SK-N-SH treated with all-trans-retinoic acid at 6 μM for 48 hours (cell line): ENCODE measurements around the gene PSMD2.
"Not testable (repeated sequence)": the region's sequence is repeated elsewhere in the genome, so short reads cannot be mapped to it uniquely, and the experiment has no call there.

Source experiments
- ATAC-seq: fragments of 200-7000 bp; cut with Tn5 transposase; 3 replicates; pipeline ENCODE4 v1.9.1; 2020; ENCODE audit warnings: mild to moderate bottlenecking, moderate library complexity
- ARNTL ChIP-seq: fragments of 450-650 bp; formaldehyde crosslinking; IDR thresholded peaks from 2 replicates; pipeline ENCODE4 v1.5.0; 2020; ENCODE audit warnings: low read depth, mild to moderate bottlenecking, moderate library complexity, borderline replicate concordance
- BACH2 ChIP-seq: fragments of 250-450 bp; sonication (Bioruptor Pico); IDR thresholded peaks from 2 replicates; pipeline ENCODE4 v1.9.0; 2021; ENCODE audit warnings: mild to moderate bottlenecking, borderline replicate concordance
- CREB5 ChIP-seq: fragments of 250-450 bp; sonication (Bioruptor Pico); IDR thresholded peaks from 2 replicates; pipeline ENCODE4 v1.5.1; 2020; ENCODE audit warnings: low read depth, mild to moderate bottlenecking, moderate library complexity
- CSDC2 ChIP-seq: fragments of 250-450 bp; sonication (Bioruptor Pico); IDR thresholded peaks from 2 replicates; pipeline ENCODE4 v1.5.0; 2020; ENCODE audit warnings: mild to moderate bottlenecking, moderate library complexity
- CSRNP3 ChIP-seq: fragments of 250-450 bp; sonication (Bioruptor Pico); IDR thresholded peaks from 2 replicates; pipeline ENCODE4 v1.5.1; 2021; ENCODE audit warnings: mild to moderate bottlenecking, moderate library complexity
- ESRRG ChIP-seq: fragments of 250-450 bp; sonication (Bioruptor Pico); IDR thresholded peaks from 2 replicates; pipeline ENCODE4 v1.6.1; 2021; ENCODE audit warnings: mild to moderate bottlenecking
- GLIS3 ChIP-seq: fragments of 250-450 bp; sonication (Bioruptor Pico); IDR thresholded peaks from 2 replicates; pipeline ENCODE4 v1.5.0; 2020; ENCODE audit warnings: mild to moderate bottlenecking, moderate library complexity
- ISL1 ChIP-seq: fragments of 250-450 bp; sonication (Bioruptor Pico); IDR thresholded peaks from 2 replicates; pipeline ENCODE4 v2.1.2; 2022; ENCODE audit warnings: mild to moderate bottlenecking, moderate library complexity
- OSR1 ChIP-seq: fragments of 250-450 bp; sonication (Bioruptor Pico); IDR thresholded peaks from 2 replicates; pipeline ENCODE4 v1.8.0; 2022; ENCODE audit warnings: moderate library complexity, mild to moderate bottlenecking, inconsistent platforms
- PATZ1 ChIP-seq: fragments of 250-450 bp; sonication (Bioruptor Pico); IDR thresholded peaks from 2 replicates; pipeline ENCODE4 v1.8.0; 2020; ENCODE audit warnings: mild to moderate bottlenecking, moderate library complexity, borderline replicate concordance
- POU6F1 ChIP-seq: fragments of 250-450 bp; sonication (Bioruptor Pico); IDR thresholded peaks from 2 replicates; pipeline ENCODE4 v1.8.0; 2021; ENCODE audit warnings: low read depth, mild to moderate bottlenecking, moderate library complexity, borderline replicate concordance
- PPARA ChIP-seq: fragments of 250-450 bp; sonication (Bioruptor Pico); IDR thresholded peaks from 2 replicates; pipeline ENCODE4 v1.5.0; 2020; ENCODE audit warnings: mild to moderate bottlenecking, borderline replicate concordance
- RARB ChIP-seq: fragments of 250-450 bp; sonication (Bioruptor Pico); IDR thresholded peaks from 2 replicates; pipeline ENCODE4 v1.8.0; 2021; ENCODE audit warnings: mild to moderate bottlenecking, moderate library complexity
- SNAI2 ChIP-seq: fragments of 250-450 bp; sonication (Bioruptor Pico); IDR thresholded peaks from 2 replicates; pipeline ENCODE4 v1.5.0; 2020; ENCODE audit warnings: mild to moderate bottlenecking, moderate library complexity
- TCF4 ChIP-seq: fragments of 250-450 bp; sonication (Bioruptor Pico); IDR thresholded peaks from 2 replicates; pipeline ENCODE4 v1.8.0; 2021; ENCODE audit warnings: mild to moderate bottlenecking, moderate library complexity, borderline replicate concordance
- TOX ChIP-seq: fragments of 250-450 bp; sonication (Bioruptor Pico); IDR thresholded peaks from 2 replicates; pipeline ENCODE4 v1.8.0; 2021; ENCODE audit warnings: mild to moderate bottlenecking, moderate library complexity, borderline replicate concordance
- TSHZ2 ChIP-seq: fragments of 250-450 bp; sonication (Bioruptor Pico); IDR thresholded peaks from 2 replicates; pipeline ENCODE4 v1.5.0; 2020; ENCODE audit warnings: mild to moderate bottlenecking, moderate library complexity
- ZC3H10 ChIP-seq: fragments of 250-450 bp; sonication (Bioruptor Pico); IDR thresholded peaks from 2 replicates; pipeline ENCODE4 v1.5.1; 2021; ENCODE audit warnings: mild to moderate bottlenecking, moderate library complexity
- ZFP3 ChIP-seq: fragments of 250-450 bp; sonication (Bioruptor Pico); IDR thresholded peaks from 2 replicates; pipeline ENCODE4 v1.5.0; 2020; ENCODE audit warnings: mild to moderate bottlenecking, moderate library complexity
- ZNF565 ChIP-seq: fragments of 450-650 bp; formaldehyde crosslinking; conservative IDR thresholded peaks from 2 replicates; pipeline ENCODE4 v1.5.0; 2020; ENCODE audit warnings: low read depth, mild to moderate bottlenecking, moderate library complexity
- ZNF70 ChIP-seq: fragments of 450-650 bp; formaldehyde crosslinking; IDR thresholded peaks from 2 replicates; pipeline ENCODE4 v1.5.0; 2020; ENCODE audit warnings: mild to moderate bottlenecking, moderate library complexity
- ZNF8 ChIP-seq: fragments of 450-650 bp; formaldehyde crosslinking; IDR thresholded peaks from 2 replicates; pipeline ENCODE4 v1.5.0; 2020; ENCODE audit warnings: mild to moderate bottlenecking, moderate library complexity

PSMD2 gene

GRCh38 chr3:184261854-184262763 lies 36.9 kb upstream of the PSMD2 start:
- no peak for TF ChIP-seq ARNTL (CRISPR knock-in tag)
- TF ChIP-seq, all 23 proteins: peak for 0
- peak; percentile 54 for ATAC-seq

GRCh38 chr3:184262764-184263179 lies 36.3 kb upstream of the PSMD2 start:
- no peak for ATAC-seq
- peak; percentile 78 for TF ChIP-seq ZNF70 (CRISPR knock-in tag)
- TF ChIP-seq ESRRG (CRISPR knock-in tag) = no peak
- TF ChIP-seq, all 23 proteins: peak for 1

GRCh38 chr3:184267249-184267648 lies 31.8 kb upstream of the PSMD2 start:
- ATAC-seq = not testable (repeated sequence)

- no peak for ATAC-seq
- no peak for TF ChIP-seq RARB (CRISPR knock-in tag)
- no peak for TF ChIP-seq TCF4 (CRISPR knock-in tag)
- TF ChIP-seq ZNF8 (CRISPR knock-in tag) = no peak
- no peak for TF ChIP-seq CSRNP3 (CRISPR knock-in tag)
- TF ChIP-seq ARNTL (CRISPR knock-in tag) = no peak
- TF ChIP-seq ISL1 (CRISPR knock-in tag) = no peak
- TF ChIP-seq CREB5 (CRISPR knock-in tag) = no peak
- no peak for TF ChIP-seq PPARA (CRISPR knock-in tag)
- no peak for TF ChIP-seq CSDC2 (CRISPR knock-in tag)
- no peak for TF ChIP-seq ESRRG (CRISPR knock-in tag)
- no peak for TF ChIP-seq ZNF565 (CRISPR knock-in tag)
- no peak for TF ChIP-seq PATZ1 (CRISPR knock-in tag)
- no peak for TF ChIP-seq SNAI2 (CRISPR knock-in tag)
- no peak for TF ChIP-seq OSR1 (CRISPR knock-in tag)
- TF ChIP-seq ZC3H10 (CRISPR knock-in tag) = no peak
- no peak for TF ChIP-seq TOX (CRISPR knock-in tag)
- no peak for TF ChIP-seq ZFP3
- TF ChIP-seq BACH2 (CRISPR knock-in tag) = no peak
- no peak for TF ChIP-seq GLIS3 (CRISPR knock-in tag)
- TF ChIP-seq POU6F1 (CRISPR knock-in tag) = no peak
Observed at GRCh38 chr3:184272269-184272668, 26.8 kb upstream of the PSMD2 start.

- TF ChIP-seq ESRRG (CRISPR knock-in tag) (no peak), GLIS3 (CRISPR knock-in tag) (no peak), TSHZ2 (CRISPR knock-in tag) (no peak), ZFP3 (no peak), ZNF8 (CRISPR knock-in tag) (no peak), BACH2 (CRISPR knock-in tag) (no peak)
- ATAC-seq = no peak
Observed at GRCh38 chr3:184275381-184275701, 23.7 kb upstream of the PSMD2 start.
